DND-41 (cell line): ENCODE results near the gene PI16.

ENCODE experiments used
- CTCF ChIP-seq: IDR thresholded peaks from 2 replicates; pipeline ENCODE4 v1.5.1; 2012; ENCODE audit warnings: borderline replicate concordance, low read length, moderate library complexity, mild to moderate bottlenecking; ENCODE audit not compliant: poor library complexity, severe bottlenecking; ENCODE audit errors: extremely low read depth
- EZH2 ChIP-seq: IDR thresholded peaks from 3 replicates; pipeline ENCODE4 v1.6.1; 2012; ENCODE audit warnings: borderline replicate concordance, low read depth, mild to moderate bottlenecking, moderate library complexity, low read length, inconsistent platforms; ENCODE audit not compliant: severe bottlenecking

DNA sequence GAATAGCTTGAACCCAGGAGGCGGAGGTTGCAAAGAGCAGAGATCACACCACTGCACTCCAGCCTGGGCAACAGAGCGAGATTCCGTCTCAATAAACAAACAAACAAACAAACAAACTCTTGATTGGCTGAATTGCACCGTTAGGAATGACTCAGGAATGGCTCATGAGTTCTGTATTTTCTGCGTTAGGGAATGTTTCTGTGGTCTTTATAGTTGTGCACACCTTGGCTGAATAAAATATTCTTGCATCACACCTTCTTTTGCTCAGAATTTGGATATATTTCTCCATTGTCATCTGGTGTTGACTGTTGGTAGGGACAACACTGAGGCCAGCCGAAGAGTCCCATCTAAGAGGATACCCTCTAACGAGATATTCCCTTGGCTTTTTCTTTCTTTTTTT, 19.6 kb upstream of the PI16 start:
- TF ChIP-seq CTCF (no peak), EZH2 (no peak)
